GM19240 (cell line): ENCODE measurements around the gene NPB.

Source experiments
- DNase-seq: peaks from one replicate; pipeline ENCODE4 v3.0.0; 2011; ENCODE audit warnings: low spot score; ENCODE audit not compliant: insufficient read length

Gene NPB

DNA sequence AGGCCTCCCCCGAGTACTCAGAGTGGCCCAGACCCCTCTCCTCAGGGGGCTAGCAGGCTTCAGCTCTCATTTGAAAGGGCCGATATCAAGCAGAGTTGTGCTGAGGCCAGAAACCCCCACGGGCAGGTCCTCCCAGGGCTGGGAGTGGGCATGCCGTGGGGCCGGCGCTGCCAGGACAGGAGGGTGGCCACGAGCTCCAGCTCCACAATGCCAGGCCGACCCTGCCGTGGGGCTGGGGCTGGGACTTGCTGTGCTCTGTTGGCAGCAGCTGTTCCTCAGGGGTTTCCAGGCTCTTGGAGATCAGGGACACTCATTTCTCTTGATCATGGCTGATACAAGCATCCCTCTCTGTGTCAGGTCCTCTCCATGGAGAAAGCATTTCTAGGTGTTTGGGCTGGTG lies 3.2 kb upstream of the NPB start:
- no peak for DNase-seq

DNA sequence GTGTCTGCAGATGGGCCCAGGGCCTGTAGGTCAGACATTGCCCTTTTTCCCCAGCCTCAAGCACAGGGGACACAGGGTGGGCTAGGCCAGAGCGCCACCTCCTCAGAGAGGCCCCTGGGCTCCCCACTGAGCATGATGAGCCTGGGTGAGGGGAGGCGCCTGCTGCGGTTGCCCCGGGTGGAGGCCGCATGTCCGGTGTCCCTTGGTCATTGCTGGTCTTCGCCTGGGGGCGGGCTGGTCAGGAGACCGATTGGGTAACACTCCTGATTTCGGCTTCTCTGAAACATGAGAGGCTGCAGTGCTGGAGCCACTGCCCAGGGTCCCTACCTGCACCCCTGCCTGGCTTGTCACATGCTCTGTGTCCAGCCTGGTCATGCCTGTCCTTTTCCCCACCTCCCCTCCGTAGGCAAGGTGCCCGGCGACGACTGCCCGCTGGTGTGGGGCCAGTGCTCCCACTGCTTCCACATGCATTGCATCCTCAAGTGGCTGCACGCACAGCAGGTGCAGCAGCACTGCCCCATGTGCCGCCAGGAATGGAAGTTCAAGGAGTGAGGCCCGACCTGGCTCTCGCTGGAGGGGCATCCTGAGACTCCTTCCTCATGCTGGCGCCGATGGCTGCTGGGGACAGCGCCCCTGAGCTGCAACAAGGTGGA lies 2.4 kb upstream of the NPB start:
- no peak for DNase-seq

DNA sequence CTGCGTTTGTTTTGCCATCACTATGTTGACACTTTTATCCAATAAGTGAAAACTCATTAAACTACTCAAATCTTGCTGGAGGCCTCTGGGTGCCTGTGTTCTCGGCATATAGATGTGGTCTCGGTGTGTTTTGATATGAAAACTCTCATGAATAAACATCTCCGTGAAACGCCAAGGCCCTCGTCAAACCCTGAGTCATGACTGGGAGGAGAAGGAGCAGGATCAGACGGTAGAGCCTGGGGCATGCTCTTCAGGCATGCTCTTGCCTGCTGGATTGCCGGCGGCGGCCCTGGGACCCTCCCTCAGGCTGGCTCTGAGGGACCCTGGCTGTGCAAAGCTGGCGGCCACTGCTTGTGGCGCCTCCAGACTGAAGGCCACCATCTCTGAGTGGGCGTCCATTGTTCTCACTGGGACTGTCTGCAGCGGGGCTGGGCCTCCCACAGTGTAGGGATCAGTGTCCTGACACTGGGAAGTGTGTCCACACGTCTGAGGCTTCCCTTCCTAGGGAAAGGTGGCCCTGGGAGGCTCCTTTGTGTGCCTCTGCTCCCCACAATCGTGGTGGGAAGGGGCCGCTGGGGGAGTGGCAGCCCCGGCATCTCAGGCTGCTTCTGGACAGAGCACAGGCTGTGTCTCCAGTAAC lies 1.7 kb upstream of the NPB start:
- no peak for DNase-seq

DNA sequence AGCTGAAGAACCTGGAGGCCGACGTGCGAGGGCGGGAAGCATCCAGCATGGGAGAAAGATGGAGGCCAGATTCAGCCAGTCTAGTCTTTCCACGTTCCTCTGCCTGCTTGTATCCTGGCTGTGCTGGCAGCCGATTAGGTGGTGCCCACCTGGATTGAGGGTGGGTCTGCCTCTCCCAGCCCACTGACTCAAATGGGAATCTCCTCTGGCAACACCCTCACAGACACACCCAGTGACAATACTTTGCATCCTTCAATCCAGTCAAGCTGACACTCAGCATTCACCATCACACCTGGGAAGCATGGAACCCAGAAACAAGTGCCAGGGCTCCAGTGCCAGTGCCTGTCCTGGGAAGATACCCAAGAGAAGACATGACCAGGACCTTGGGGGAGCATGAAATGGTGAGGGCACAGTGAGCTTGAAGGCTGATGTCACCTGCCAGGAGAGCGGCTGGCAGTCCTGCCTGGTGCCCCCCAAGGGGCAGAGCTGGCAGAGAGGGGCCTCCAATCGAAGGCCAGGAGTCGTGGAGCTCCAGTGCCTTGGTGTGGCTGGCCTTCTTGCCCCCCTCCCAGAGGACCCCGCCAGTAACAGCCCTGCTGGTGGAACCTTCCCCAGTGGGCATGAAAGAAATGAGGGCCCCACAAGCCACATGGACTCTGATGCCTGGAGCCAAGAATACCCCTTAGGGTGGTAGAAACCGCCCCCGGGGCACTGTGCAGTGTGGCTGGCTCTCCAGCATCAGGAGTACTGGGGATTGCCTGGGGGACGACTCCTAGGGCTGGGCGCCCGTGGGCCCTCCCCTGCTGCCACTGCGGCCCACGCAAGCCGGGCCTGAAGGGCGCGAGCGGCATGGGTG lies 643 bp upstream of the NPB start:
- no peak for DNase-seq

DNA sequence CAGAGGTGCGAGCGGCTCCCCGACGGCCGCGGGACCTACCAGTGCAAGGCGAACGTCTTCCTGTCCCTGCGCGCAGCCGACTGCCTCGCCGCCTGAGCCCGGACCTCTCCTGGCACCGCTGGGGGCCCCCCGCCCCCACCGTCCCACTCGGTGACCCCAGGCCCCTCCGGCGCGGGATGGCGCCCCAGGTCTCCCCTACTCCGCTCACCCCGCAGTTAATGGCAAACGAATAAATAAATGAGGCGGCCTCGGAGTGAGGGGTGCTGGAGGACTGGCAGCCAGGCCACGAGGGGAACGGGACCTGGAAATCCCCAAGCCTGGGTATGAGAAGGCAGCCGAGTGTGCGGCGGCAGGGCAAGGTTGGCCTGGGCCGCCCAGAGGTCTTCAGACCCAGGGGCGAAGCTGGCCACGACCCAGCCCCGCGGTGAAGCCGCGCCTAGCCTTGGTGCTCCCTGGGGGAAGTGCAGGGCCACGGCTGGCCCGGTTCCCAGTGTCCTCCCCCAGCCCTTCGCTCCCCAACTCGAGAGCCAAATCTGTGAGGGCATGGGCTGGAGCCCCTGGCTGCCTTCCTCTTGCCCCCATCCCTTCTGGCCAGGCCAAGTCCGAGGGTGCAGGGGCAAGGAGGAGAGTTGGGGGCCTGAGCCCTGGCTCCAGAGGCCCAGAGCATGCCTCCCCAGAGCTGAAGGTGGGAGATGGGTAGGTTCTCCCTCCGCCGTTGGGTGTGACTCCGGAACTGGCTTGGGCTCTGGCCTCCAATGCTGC lies 796 bp downstream of the NPB start:
- no peak for DNase-seq

DNA sequence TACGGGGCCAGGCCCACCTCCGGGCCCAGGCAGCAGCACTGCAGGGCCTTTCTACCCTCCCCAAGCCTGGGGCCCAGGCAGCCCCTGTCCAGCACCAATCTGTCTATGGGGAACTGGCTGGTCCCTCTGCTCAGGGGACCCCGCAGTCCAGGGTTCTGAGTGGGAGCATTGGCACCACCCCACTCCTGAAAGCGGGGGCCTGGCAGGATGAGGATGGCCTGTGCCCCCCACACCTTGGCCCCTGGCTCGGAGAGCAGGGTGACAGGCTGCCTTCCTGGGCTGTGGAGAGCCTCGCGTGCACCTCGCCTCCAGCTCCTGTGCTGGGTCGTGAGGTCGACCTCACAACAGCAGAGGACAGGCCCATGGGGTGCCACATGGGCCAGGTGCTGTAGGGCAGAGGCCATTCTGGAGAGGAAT lies 1.4 kb downstream of the NPB start:
- DNase-seq = no peak

DNA sequence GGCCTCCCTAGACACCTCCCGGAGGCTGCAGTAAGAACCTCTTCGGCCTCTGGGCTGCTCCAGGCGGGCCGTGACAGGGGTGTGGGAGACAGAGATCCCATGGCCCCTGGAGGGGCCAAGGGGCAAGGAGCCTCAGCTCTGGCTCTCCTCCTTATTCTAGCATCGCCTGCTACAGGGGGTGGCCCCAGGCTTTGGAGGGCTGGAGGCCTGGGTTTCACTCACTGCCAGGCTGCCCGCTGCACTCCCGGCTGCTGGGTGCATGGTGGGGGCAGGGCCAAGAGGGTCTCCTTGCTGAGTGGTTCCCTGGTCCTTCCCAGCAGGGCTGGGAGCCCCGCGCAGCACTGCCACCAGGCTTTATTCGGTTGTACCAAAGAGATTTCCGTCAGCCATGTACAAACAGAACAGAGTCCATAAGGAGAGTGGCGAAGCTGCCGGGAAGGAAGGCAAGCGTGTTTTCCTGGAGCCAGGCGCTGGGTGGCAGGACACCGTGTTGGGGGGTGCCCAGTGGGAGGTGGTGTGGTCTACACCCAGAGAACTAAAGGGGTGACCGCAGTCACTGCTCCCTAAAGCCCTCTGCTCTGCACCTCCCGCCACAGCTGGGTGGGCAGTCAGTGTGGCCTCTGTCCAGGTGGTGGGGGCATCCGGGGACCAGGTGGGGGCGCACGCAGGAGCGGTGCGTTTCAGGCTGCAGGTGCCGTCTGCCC lies 2.0 kb downstream of the NPB start:
- DNase-seq = no peak

DNA sequence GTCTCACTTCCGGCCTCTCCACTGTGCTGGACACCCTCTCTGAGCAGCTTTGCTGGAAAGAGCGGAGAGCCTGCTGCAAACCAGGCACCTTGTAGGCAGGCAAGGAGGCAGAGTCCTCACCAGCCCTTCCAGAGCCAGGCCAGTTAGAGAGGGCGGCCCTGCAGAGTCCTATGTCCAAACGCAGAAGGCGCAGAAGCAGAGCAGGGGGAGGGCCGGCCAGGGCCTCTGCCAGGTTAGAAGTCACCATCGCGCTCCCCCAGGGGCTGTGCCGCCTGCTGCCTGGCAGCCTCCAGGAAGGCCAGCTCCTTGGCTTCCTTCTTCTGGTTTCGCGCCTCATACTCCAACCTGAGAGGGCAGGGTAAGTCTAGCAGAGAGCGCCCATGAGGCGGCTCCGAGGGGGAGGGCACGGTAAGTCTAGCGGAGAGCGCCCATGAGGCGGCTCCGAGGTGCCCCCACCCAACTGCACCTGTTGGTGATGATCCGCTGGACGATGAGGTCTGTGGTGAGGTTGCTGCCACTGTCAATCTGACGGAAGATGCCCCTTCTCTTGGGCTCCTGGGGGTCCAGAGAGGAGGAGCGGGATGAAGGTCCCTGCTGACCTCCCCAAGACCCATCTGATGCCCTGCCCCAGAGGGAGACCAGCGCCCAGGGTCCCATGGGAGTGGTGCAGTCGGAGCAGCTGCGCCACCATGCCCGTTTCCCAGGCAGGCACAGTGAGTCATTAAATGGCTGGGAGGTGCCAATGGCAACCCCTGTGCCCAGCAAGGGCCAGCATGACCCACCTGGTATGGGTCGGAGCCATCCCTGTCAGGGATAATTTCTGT lies 2.8 kb downstream of the NPB start:
- no peak for DNase-seq

DNA sequence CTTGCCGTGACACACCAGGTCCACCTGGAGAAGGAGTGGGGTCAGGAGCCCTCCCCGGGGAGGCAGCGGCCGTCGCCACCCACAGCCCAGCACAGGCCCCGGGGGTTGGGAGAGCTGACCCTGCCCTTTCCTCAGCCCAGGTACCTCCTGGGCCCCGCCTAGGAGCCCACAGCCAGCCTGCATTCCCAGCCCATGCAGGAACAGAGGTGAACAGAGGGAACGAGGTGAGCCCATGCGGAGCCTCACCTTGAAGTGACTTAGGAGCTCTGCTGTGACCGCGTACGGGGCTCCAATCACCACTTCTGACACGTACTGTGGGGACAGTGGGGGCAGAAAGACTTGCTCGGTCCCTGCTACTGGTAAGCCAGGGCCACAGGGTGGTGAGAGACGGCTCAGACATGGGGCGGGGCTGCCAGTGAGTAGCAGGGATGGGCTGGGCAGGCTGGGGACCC lies 3.4 kb downstream of the NPB start:
- DNase-seq = no peak

DNA sequence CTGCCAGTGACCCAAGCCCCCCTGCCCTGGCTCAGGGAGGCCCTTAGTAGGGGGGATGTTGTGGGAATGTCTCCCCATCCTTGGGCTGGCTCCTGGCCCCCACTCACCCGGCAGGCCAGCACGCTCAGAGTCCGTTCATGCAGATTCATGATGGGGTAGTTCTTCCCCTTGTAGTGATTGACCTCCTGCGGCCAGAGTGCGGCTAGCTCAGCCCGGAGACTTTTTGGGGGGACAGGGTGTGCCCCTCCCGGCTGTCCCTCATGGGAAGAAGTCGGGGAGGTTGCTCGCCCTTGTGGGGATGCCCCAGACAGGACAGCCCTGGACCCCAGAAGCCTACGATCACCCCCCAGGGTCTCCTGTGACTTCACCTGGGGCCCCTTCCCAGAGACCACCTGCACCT lies 4.0 kb downstream of the NPB start:
- no peak for DNase-seq

DNA sequence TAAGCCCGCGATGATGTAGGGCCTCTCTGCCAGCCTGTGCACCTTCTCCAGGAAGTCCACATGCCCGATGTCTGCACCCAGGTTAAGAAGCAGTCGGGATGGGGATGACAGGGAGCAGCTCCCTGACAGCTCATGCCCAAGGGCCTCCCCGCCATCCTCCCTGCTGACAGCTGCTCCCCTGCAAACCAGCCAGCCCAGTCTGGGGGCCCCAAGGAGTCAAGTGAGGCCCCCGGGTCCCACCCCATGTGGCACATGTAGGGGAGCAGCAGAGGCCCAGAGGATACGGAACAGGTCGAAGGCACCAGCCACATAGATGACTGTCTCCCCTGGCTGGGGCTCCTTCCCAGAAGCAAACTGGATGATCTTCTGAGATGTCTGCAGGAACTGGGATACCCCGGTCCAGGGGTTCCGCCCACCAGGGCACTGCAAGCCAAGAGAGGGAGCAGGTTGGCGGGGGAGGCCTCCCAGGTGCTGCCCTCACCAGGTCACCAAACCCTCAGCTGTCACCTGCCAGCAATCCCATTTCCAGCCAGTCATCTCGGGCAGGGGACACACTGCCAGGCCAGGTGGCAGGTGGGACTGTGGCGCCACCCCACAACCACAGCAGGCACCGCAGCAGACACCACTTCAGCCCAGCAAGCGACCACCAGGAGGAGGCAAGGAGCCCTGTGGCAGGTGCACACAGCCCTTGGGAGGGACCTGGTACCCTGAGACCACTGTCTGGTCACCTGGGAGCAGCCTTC lies 4.6 kb downstream of the NPB start:
- no peak for DNase-seq

DNA sequence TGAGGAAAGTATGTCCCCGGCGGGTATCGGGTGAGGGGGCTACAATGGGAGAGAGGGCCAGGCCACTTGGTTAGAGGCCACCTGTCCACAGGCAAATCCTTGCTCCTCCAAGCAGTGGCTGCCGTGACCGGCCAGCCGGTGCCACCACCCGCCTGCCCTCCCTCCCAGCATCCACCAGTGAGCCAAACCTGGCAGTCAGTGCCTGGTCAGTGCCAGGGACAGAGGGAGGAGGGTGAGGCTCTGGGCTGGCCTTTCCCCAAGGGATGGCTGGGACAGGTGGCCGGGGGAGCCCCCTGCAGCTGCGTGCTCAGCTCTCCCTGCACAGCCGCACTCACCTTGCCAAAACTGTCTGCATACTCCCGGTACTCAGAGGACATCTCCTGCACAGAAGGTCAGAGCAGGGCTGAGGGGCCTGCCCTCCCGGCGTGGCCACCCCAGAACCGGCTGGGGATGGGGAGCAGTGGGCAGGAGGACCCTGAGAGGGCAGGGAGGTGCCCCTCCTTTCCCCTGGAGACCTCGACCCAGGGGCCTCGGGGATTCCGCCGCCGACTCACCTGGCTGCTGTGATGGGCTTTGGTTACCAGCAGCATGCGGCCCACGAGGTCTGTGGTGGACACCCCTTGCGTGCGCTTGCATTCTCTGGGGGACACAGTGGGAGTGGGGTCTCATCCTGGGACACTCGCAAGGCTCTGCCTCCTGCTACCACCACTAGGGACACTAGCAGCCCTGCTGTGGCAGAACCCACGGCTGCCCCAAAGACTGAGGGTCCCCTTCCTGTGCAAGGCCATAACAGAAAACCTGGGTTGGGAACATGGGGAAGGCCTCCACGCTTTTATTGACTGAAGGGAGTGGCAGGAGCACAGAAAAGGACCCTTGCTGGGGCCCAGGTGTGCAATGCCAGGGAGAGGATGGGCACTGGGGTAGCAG lies 5.4 kb downstream of the NPB start:
- no peak for DNase-seq

DNA sequence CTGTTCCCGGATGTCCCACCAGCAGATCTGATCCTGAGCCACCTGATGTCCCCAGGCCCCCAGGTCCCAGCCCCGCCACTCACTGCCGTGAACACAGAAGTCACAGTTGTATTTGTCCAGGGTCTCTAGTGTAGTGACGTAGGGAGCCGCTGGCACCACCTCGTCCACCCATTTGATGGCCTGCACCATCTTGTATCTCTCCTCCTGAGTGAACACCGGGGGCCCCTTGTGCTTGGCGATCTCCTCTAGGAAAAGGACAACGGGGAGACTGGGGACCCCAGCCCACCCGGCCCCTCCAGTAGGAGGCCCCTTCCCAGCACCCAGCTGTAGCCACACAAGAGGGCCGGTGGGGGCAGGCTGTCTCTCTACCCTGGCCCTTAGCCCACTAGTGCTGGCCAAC lies 6.8 kb downstream of the NPB start:
- no peak for DNase-seq

DNA sequence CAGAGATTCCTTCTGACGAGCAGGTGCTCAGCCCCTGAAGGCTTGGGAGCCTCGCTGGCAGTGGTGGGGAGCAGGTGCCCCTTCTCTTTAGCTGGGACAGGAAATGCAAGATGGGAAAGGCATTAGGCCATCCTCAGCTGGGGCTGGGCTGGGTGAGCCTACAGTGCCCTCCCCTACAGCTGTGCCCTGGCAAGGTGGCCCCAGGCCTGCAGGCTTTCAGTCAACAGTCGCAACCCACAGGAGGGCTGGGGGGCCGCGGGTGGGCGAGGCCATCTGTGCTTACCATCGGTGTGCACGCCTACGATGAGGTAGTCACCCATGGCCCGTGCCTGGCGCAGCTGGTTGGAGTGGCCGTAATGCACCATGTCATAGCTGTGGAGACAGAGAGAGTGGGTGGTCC lies 7.2 kb downstream of the NPB start:
- DNase-seq = no peak

DNA sequence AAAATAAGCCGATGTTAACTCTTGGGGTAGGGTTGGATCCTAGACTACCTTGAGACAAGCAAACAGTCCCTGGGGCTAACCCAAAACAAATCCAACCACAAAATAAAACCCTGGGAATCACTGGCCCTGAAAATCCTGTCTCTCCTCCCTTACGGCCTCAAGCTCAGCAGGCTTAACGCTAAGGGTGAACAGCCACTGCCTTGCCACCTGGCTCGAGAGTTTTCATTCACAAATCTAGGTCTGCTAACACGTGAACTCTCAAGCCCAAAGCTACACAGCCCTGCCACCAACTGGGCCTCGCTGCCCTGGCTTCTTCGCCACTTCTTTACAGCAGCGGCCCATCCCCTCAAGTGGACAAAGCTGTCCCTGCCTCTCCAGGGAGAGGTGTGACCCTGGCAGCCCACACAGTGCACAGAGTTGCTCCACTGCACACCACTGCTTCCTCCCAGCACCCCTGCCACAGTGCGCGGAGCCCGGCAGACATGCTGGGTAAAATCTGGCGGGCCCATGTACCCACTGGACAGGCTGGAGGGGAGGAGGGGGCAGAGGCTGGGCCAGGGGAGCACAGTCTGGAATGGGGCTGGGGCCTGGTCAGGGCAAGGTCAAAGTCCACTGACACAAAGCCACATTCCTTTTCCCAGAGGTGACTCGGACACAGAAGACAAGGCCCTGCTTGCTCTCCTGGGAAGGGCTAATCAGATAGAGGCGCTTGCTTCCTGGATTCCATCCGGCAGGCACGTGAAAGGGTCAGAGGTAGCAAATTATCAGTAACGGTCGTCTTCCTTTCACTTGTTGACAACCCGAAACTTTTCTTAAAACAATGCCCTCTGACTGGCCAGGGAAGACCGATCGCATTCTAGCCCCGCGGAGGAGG lies 8.2 kb downstream of the NPB start:
- DNase-seq = no peak

DNA sequence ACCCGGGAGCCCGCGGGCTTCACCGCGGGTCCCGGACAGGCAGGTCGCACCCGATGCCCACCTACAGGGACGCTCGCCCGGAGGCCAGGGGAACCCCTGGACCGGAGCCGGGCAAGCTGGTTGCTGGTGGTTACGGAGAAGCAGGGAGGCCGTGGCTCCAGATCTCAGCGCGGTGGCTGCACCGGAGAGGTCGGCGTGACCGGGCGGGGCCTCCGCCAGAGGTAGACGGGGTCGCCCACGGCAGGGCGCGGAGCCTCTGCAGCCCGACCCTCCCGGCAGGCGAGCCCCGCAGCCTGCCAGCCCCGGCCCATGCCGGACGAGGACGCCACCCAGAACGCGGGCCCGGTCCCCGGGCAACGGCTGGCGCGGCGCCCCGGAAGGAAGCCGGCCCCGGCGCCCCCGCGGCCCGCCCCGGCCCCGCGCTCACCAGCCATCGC lies 8.8 kb downstream of the NPB start:
- DNase-seq = no peak

DNA sequence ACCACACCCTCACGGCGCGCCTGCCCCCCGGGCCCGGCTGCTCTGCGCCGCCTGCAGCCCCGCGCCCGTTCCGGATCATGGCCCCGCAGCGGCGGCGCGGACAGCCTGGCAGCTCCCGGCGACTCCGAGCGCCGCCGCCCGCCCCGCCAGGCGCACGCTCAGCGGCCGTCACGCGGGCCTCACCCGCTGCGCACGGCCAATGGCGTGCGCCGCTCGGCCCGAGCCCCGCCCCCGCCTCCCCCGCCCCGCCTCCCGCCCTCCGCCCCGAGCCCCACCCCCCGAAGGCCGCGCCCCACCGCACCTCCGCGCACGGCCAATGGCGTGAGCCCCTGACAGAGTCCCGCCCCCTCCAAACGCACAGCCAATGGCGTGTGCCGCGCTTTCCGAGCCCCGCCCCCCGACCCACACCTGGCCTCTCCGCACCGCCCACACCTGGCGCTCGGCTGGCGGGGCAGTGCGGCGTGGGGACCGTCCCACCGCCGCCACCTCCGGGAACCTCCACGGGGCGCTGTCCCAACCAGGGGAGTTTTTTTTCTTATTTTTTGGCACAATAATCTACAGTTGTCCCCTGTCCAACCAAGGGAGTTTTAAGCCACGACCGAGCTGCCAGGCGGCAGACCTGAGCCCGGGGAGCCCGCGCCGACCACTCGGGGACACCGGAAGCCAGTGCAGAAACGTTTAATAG lies 9.4 kb downstream of the NPB start, which contains the start of gene PCYT2:
Gene PCYT2 (minus strand): TSS at position 123 of the 685 bp plus-strand sequence. CDS start 44 bp downstream, at position 79.
- DNase-seq = peak; percentile 99
